Measurements from ENCODE around the gene SUCLA2. TPM values are rescaled to one million over a fixed set of nuclear protein-coding genes. Genes with fewer than 3 reads are reported as not detected.
A peak's percentile ranks its signal among the peaks of the same experiment; 100 is the strongest.

SUCLA2 gene
- total and polyA plus RNA-seq, 10 of the 15 experiments (the other 5 are each of a cell fraction or from before 2014, with no cell fraction given), result 27.5 to 83.4 (median 42.8) TPM

DNA sequence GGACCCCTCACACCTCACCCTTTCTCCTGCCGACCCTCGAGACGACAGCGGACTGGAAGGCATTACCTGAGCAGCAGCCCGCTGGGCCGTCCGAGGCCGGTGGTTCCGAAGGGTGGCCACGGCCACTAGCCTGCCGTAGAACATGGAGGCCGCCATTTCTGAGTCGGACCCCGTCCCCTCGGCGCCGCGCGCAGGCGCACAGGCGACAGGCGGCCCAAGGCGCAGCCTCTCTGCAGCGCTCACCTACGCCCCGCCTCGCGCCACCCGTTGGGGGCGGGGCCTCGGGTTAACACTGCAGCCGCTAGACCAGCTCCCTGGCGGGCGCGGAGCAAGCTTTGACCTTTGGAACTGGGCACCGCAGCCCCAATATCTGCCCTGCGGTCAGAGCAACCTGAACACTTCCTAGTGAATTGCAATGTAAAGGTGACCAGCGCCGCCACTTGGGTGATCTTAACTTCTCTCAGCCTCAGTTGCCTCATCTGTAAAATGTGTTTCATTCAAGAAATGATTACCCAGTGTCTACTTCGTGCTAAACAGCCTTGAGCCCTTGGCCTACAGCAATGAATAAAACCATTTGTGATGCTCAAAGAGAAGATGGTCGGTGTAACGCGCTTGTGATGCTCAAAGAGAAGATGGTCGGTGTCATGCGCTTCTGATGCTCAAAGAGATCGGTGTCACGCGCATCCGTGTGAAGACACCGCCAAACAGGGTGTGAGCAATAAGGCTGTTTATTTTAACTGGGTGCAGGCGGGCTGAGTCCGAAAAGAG lies at the start of gene SUCLA2 (continued):
- TF ChIP-seq, protein P1, sequence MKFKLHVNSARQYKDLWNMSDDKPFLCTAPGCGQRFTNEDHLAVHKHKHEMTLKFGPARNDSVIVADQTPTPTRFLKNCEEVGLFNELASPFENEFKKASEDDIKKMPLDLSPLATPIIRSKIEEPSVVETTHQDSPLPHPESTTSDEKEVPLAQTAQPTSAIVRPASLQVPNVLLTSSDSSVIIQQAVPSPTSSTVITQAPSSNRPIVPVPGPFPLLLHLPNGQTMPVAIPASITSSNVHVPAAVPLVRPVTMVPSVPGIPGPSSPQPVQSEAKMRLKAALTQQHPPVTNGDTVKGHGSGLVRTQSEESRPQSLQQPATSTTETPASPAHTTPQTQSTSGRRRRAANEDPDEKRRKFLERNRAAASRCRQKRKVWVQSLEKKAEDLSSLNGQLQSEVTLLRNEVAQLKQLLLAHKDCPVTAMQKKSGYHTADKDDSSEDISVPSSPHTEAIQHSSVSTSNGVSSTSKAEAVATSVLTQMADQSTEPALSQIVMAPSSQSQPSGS (IDR thresholded peaks at IDR 0.05; ENCODE audit: low read length), result no peak
- TF ChIP-seq, protein P2, sequence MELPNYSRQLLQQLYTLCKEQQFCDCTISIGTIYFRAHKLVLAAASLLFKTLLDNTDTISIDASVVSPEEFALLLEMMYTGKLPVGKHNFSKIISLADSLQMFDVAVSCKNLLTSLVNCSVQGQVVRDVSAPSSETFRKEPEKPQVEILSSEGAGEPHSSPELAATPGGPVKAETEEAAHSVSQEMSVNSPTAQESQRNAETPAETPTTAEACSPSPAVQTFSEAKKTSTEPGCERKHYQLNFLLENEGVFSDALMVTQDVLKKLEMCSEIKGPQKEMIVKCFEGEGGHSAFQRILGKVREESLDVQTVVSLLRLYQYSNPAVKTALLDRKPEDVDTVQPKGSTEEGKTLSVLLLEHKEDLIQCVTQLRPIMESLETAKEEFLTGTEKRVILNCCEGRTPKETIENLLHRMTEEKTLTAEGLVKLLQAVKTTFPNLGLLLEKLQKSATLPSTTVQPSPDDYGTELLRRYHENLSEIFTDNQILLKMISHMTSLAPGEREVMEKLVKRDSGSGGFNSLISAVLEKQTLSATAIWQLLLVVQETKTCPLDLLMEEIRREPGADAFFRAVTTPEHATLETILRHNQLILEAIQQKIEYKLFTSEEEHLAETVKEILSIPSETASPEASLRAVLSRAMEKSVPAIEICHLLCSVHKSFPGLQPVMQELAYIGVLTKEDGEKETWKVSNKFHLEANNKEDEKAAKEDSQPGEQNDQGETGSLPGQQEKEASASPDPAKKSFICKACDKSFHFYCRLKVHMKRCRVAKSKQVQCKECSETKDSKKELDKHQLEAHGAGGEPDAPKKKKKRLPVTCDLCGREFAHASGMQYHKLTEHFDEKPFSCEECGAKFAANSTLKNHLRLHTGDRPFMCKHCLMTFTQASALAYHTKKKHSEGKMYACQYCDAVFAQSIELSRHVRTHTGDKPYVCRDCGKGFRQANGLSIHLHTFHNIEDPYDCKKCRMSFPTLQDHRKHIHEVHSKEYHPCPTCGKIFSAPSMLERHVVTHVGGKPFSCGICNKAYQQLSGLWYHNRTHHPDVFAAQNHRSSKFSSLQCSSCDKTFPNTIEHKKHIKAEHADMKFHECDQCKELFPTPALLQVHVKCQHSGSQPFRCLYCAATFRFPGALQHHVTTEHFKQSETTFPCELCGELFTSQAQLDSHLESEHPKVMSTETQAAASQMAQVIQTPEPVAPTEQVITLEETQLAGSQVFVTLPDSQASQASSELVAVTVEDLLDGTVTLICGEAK (IDR thresholded peaks at IDR 0.05; ENCODE audit: borderline replicate concordance), result 0 out of 2 replicates have a peak, but pooled peaks have one; percentile 11
- TF ChIP-seq, protein P3, sequence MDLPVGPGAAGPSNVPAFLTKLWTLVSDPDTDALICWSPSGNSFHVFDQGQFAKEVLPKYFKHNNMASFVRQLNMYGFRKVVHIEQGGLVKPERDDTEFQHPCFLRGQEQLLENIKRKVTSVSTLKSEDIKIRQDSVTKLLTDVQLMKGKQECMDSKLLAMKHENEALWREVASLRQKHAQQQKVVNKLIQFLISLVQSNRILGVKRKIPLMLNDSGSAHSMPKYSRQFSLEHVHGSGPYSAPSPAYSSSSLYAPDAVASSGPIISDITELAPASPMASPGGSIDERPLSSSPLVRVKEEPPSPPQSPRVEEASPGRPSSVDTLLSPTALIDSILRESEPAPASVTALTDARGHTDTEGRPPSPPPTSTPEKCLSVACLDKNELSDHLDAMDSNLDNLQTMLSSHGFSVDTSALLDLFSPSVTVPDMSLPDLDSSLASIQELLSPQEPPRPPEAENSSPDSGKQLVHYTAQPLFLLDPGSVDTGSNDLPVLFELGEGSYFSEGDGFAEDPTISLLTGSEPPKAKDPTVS (IDR thresholded peaks at IDR 0.05; ENCODE audit: low read depth, low read length), result no peak
- peak; percentile 91 for TF ChIP-seq NRF1 (conservative IDR thresholded peaks at IDR 0.05; ENCODE audit: low read depth, low read length)
- TF ChIP-seq HCFC1 (IDR thresholded peaks at IDR 0.05; ENCODE audit: low read length), result peak; percentile 52; the same call in 1 of the 2 replicates
- TF ChIP-seq PAX5 (IDR thresholded peaks at IDR 0.05; ENCODE audit: borderline replicate concordance, low read depth, low read length), result peak; percentile 51; the same call in 1 of the 2 replicates
- TF ChIP-seq CBX3 (IDR thresholded peaks at IDR 0.05; ENCODE audit: borderline replicate concordance, low read depth), result no peak
- TF ChIP-seq BMI1 (IDR thresholded peaks at IDR 0.05; ENCODE audit: borderline replicate concordance), result no peak
- TF ChIP-seq RBBP5 (conservative IDR thresholded peaks at IDR 0.05), result 0 out of 2 replicates have a peak, but pooled peaks have one; percentile 78
- no peak for TF ChIP-seq KLF5 (IDR thresholded peaks at IDR 0.05; ENCODE audit: partially characterized antibody)
- no peak for TF ChIP-seq STAT3 (IDR thresholded peaks at IDR 0.05; ENCODE audit: low read depth, low read length)
- peak; percentile 48; the same call in 1 of the 2 replicates for TF ChIP-seq DPF2 (IDR thresholded peaks at IDR 0.05)
- no peak for TF ChIP-seq CHD2 (IDR thresholded peaks at IDR 0.05; ENCODE audit: borderline replicate concordance, low read depth, low read length)
- 0 out of 2 replicates have a peak, but pooled peaks have one; percentile 22 for TF ChIP-seq SREBF1 (IDR thresholded peaks at IDR 0.05; ENCODE audit: low read length)
- TF ChIP-seq ZSCAN29 (IDR thresholded peaks at IDR 0.05), result no peak
- 0 out of 2 replicates have a peak, but pooled peaks have one; percentile 57 for TF ChIP-seq GATAD2B (conservative IDR thresholded peaks at IDR 0.05; ENCODE audit: low read depth)
- TF ChIP-seq BCL11A (IDR thresholded peaks at IDR 0.05; ENCODE audit: low read depth, low read length), result no peak
- TF ChIP-seq SMAD5 (IDR thresholded peaks at IDR 0.05; ENCODE audit: low read depth), result no peak; the same call in 1 of the 2 replicates
- no peak for TF ChIP-seq FOXM1 (IDR thresholded peaks at IDR 0.05; ENCODE audit: low read depth, low read length)
- peak; percentile 13 for TF ChIP-seq RELA (IDR thresholded peaks at IDR 0.05; ENCODE audit: borderline replicate concordance, partially characterized antibody)
- TF ChIP-seq IKZF1 (conservative IDR thresholded peaks at IDR 0.05), result peak; percentile 84
- peak; percentile 60; the same call in 1 of the 2 replicates for TF ChIP-seq SMARCA5 (IDR thresholded peaks at IDR 0.05)
- peak; percentile 69; the same call in 1 of the 2 replicates for TF ChIP-seq NR2F1 (conservative IDR thresholded peaks at IDR 0.05)
- TF ChIP-seq TAF1 (IDR thresholded peaks at IDR 0.05; ENCODE audit: borderline replicate concordance, low read depth, low read length), result peak; percentile 55; the same call in 1 of the 2 replicates

Data from GM12878 (cell line).